Pancreas (tissue), 10 donors: ENCODE measurements around the gene RAD51B. TPM values are rescaled to one million over a fixed set of nuclear protein-coding genes. Genes with fewer than 3 reads are reported as not detected.

Experiments used
- ATAC-seq, 4 donors: fragments of 200-7000 bp; cut with Tn5 transposase; one replicate each; pipeline versions ENCODE4 v1.8.0 to v1.9.1; 2020; ENCODE audit warnings: mild to moderate bottlenecking in 4 of 4, moderate library complexity in 4 of 4
- DNase-seq, 6 donors: peaks; one replicate each; pipeline ENCODE4 v3.0.0-alpha.2; 2020
- FAIRE-seq: peaks from 2 replicates; lab custom pipeline; 2012; peaks lifted over from hg19 to GRCh38; lab: Jason Lieb, UNC
- H3K27ac ChIP-seq, 4 donors: fragments of 200-600 bp; sonication (generic); 1 replicate in 3 of 4; 2 replicates in 1 of 4; pipeline versions ENCODE4 v1.5.0 to v1.8.0; 2020
- H3K27me3 ChIP-seq, 4 donors: fragments of 200-600 bp; one replicate each; pipeline ENCODE4 v1.8.0; 2021
- H3K36me3 ChIP-seq, 3 donors: fragments of 200-600 bp; sonication (generic) in 1 of 3; one replicate each; pipeline versions ENCODE4 v1.5.0 to v1.8.0; 2020 to 2021
- H3K4me1 ChIP-seq, 3 donors: fragments of 200-600 bp; one replicate each; pipeline ENCODE4 v1.8.0; 2021
- H3K4me3 ChIP-seq, 4 donors: fragments of 200-600 bp; sonication (generic) in 2 of 4; one replicate each; pipeline versions ENCODE4 v1.5.0 to v1.8.0; 2020 to 2021
- H3K9me3 ChIP-seq, 4 donors: fragments of 200-600 bp; one replicate each; pipeline ENCODE4 v1.8.0; 2021
- CTCF ChIP-seq, 4 donors: fragments of 200-600 bp; sonication (generic) in 3 of 4; IDR thresholded peaks; one replicate each; pipeline versions ENCODE4 v1.5.0 to v1.8.0; 2021; ENCODE audit warnings: antibody characterized with exemption in 4 of 4
- WGBS, 2 donors: extraction: QIAGEN DNeasy Blood & Tissue Kit; methylation state at CpG; one replicate each; pipeline ENCODE4 v1.1.7; 2013; 5-methylcytosine and 5-hydroxymethylcytosine counted together
- intact Hi-C, 3 donors: fragments of 100-400 bp; cut with DNase I; formaldehyde crosslinking; loops; one replicate each; pipeline versions ENCODE4 v1.11.1 to v1.14.2; 2022
- polyA plus RNA-seq, 2 donors: library from polyadenylated mRNA; stranded (reverse); fragments of 200-250 nt; gene quantifications; one replicate each; pipeline ENCODE4 v1.2.3, GENCODE V29; 2013
- total RNA-seq, 6 donors: library from RNA; stranded (reverse); fragmentation: NEBNext Ultra II Directional in 4 of 6; extraction: Animal tissue kit (Norgen Biotek cat#: 25700) in 4 of 6; gene quantifications; one replicate each; pipeline versions ENCODE4 v1.2.1 to v1.2.4, GENCODE V29; 2021 to 2023
- donor health status: healthy with polysubstance abuse.
- donor health status: DM: no; HTN: no; CAD: no; lungs with moderate emphysema.
- donor health status: DM: no; HTN: no; CAD: no.
- donor health status: control.
- donor health status: control.
- donor health status: Bipolar disorder and iron deficiency.
- donor health status: DM: yes; HTN: yes; CAD: no.
- donor health status: DM: no; HTN: no; CAD: no.
- donor health status: DM: no; HTN: no; CAD: no.
- donor health status: DM: yes; HTN: yes; CAD: no.

Gene RAD51B
- total and polyA plus RNA-seq, 8 donors: 1.1 to 17.3 (median 5.8) TPM

GRCh38 chr14:67938071-67938470 lies 118.5 kb downstream of the RAD51B start:
- WGBS, 2 donors: 78 to 87% methylated on average over 2 of the region's 2 CpGs
- no peak for TF ChIP-seq CTCF (IDR thresholded peaks at IDR 0.05)
- H3K36me3 ChIP-seq: no peaks in the 10 kb centered on the region
- H3K4me1 ChIP-seq: peaks cover 19 to 33% (median 30%) of the 10 kb centered on the region in 3 donors
- intact Hi-C loops: loop anchor here in 1 of 3 donors (10.0 kb wide), 1 partner anchor 307 kb away; no protein-coding TSS in a partner anchor
- no peaks in the 10 kb centered on the region for H3K27me3 ChIP-seq
- H3K9me3 ChIP-seq: no peaks in the 10 kb centered on the region
- FAIRE-seq: no peak
- no peak for ATAC-seq
- no peak overlapping the region for H3K27ac ChIP-seq
- H3K4me3 ChIP-seq: no peak overlapping the region
- DNase-seq: no peak

GRCh38 chr14:67940486-67941455 lies 121.2 kb downstream of the RAD51B start:
- Histone ChIP-seq H3K9me3 (no peaks in the 10 kb centered on the region), H3K27ac (peak overlapping the region; percentile 9 to 77 (median 56)), H3K27me3 (no peaks in the 10 kb centered on the region), H3K4me1 (peaks cover 26 to 41% (median 38%) of the 10 kb centered on the region in 3 donors), H3K36me3 (no peaks in the 10 kb centered on the region), H3K4me3 (no peak overlapping the region)
- intact Hi-C loops: no loop called here
- 22 to 28% methylated on average over 4 of the region's 4 CpGs for WGBS, 2 donors
- ATAC-seq: peak; percentile 65 to 87 (median 74)
- DNase-seq: peak in 1 of 6 donors; percentile 7
- TF ChIP-seq CTCF (IDR thresholded peaks at IDR 0.05): no peak
- no peak for FAIRE-seq

- no peak overlapping the region for H3K4me3 ChIP-seq
- H3K36me3 ChIP-seq: no peaks in the 10 kb centered on the region
- DNase-seq (no peak), ATAC-seq (peak in 3 of 4 donors; percentile 4 to 22 (median 9)), FAIRE-seq (no peak)
- peak overlapping the region; percentile 9 to 77 (median 56) for H3K27ac ChIP-seq
- no peaks in the 10 kb centered on the region for H3K9me3 ChIP-seq
- intact Hi-C loops: no loop called here
- peaks cover 26 to 41% (median 38%) of the 10 kb centered on the region in 3 donors for H3K4me1 ChIP-seq
- 7 to 9% methylated on average over 1 of the region's 1 CpG for WGBS, 2 donors
- TF ChIP-seq CTCF (IDR thresholded peaks at IDR 0.05): no peak
- H3K27me3 ChIP-seq: no peaks in the 10 kb centered on the region
Measured at GRCh38 chr14:67941456-67942018, 122.0 kb downstream of the RAD51B start.

- Histone ChIP-seq H3K4me3 (no peak overlapping the region), H3K27ac (peak overlapping the region in 2 of 4 donors; percentile 72 to 77), H3K9me3 (no peaks in the 10 kb centered on the region), H3K36me3 (no peaks in the 10 kb centered on the region), H3K27me3 (no peaks in the 10 kb centered on the region), H3K4me1 (peaks cover 26 to 41% (median 38%) of the 10 kb centered on the region in 3 donors)
- no peak for TF ChIP-seq CTCF (IDR thresholded peaks at IDR 0.05)
- 52 to 55% methylated on average over 4 of the region's 4 CpGs for WGBS, 2 donors
- intact Hi-C loops: no loop called here
- DNase-seq: no peak
- no peak for FAIRE-seq
- ATAC-seq: no peak
Measured at GRCh38 chr14:67942080-67942710, 122.6 kb downstream of the RAD51B start.
